Stimulated activated CD8-positive, alpha-beta memory T cell treated with anti-CD3 and anti-CD28 coated beads, Interleukin-15, amount 100 ng/mL, for 1 hour (primary cell): ENCODE results near the gene CHD6.
"Not testable (repeated sequence)": the region's sequence is repeated elsewhere in the genome, so short reads cannot be mapped to it uniquely, and the experiment has no call there.

Source experiments
- DNase-seq: peaks from one replicate; pipeline ENCODE4 v3.0.0-alpha.2; 2020; ENCODE audit warnings: low read depth

Gene CHD6

GRCh38 chr20:41538810-41539596, 79.2 kb downstream of the CHD6 start:
- no peak for DNase-seq

- DNase-seq, result no peak
These were observed 80.3 kb downstream of the CHD6 start for GRCh38 chr20:41537865-41538264.

- DNase-seq, result not testable (repeated sequence)
These were observed 82.6 kb downstream of the CHD6 start for GRCh38 chr20:41535551-41535950.

GRCh38 chr20:41534842-41535241, 83.3 kb downstream of the CHD6 start:
- no peak for DNase-seq

GRCh38 chr20:41534170-41534569, 84.0 kb downstream of the CHD6 start:
- DNase-seq, result no peak

- DNase-seq, result no peak
These were observed 84.5 kb downstream of the CHD6 start for GRCh38 chr20:41533537-41534136.

- DNase-seq, result no peak
These were observed 85.2 kb downstream of the CHD6 start for GRCh38 chr20:41532935-41533334.

- no peak for DNase-seq
These were observed 86.5 kb downstream of the CHD6 start for GRCh38 chr20:41531518-41532275.

- DNase-seq, result no peak
These were observed 87.3 kb downstream of the CHD6 start for GRCh38 chr20:41530923-41531322.

- no peak for DNase-seq
These were observed 91.8 kb downstream of the CHD6 start for GRCh38 chr20:41526327-41526726.

GRCh38 chr20:41524980-41525613, 93.1 kb downstream of the CHD6 start:
- DNase-seq, result no peak

- no peak for DNase-seq
These were observed 94.3 kb downstream of the CHD6 start for GRCh38 chr20:41523857-41524256.

GRCh38 chr20:41513829-41514228, 104.3 kb downstream of the CHD6 start:
- DNase-seq, result no peak

GRCh38 chr20:41512624-41513023, 105.6 kb downstream of the CHD6 start:
- DNase-seq, result no peak

GRCh38 chr20:41510847-41511450, 107.2 kb downstream of the CHD6 start:
- no peak for DNase-seq

GRCh38 chr20:41510224-41510623, 108.0 kb downstream of the CHD6 start:
- DNase-seq, result no peak

GRCh38 chr20:41509316-41510200, 108.6 kb downstream of the CHD6 start:
- no peak for DNase-seq

- no peak for DNase-seq
These were observed 109.8 kb downstream of the CHD6 start for GRCh38 chr20:41508335-41508734.

GRCh38 chr20:41507851-41508250, 110.3 kb downstream of the CHD6 start:
- DNase-seq, result no peak

GRCh38 chr20:41507436-41507835, 110.7 kb downstream of the CHD6 start:
- no peak for DNase-seq
